HepG2 (cell line): Measurements from ENCODE around the gene C5. TPM values are rescaled to one million over a fixed set of nuclear protein-coding genes. Genes with fewer than 3 reads are reported as not detected.

Source experiments
- ERF ChIP-seq: IDR thresholded peaks from 2 replicates; pipeline ENCODE4 v1.6.1; 2018; ENCODE audit warnings: missing biosample characterization, missing genetic modification reagents
- MIXL1 ChIP-seq: IDR thresholded peaks from 2 replicates; pipeline ENCODE4 v1.6.1; 2016
- NFE2L1 ChIP-seq: sonication (generic); formaldehyde crosslinking; IDR thresholded peaks from 2 replicates; pipeline ENCODE4 v1.4.0; 2020; ENCODE audit warnings: missing genetic modification reagents, mild to moderate bottlenecking, borderline replicate concordance
- SATB2 ChIP-seq: sonication (generic); formaldehyde crosslinking; IDR thresholded peaks from 2 replicates; pipeline ENCODE4 v1.5.0; 2020; ENCODE audit warnings: missing genetic modification reagents
- SMC3 ChIP-seq: IDR thresholded peaks from 2 replicates; pipeline ENCODE4 v1.6.1; 2011; ENCODE audit warnings: low read length, improper control_type of control experiment
- SOX13 ChIP-seq, 3 experiments: fragments of 450-650 bp in 1 of 3; sonication (generic) in 1 of 3; formaldehyde crosslinking in 1 of 3; IDR thresholded peaks in 2 of 3; conservative IDR thresholded peaks in 1 of 3; 2 replicates each; pipeline versions ENCODE4 v1.5.0 to v1.6.1; 2016 to 2020; ENCODE audit warnings: antibody characterized with exemption in 1 of 3, mild to moderate bottlenecking in 1 of 3, missing compliant biosample characterization in 1 of 3, missing genetic modification reagents in 1 of 3, moderate library complexity in 1 of 3
- TEAD2 ChIP-seq: sonication (generic); formaldehyde crosslinking; IDR thresholded peaks from 2 replicates; pipeline ENCODE4 v1.9.0; 2021; ENCODE audit warnings: missing genetic modification reagents
- ZNF207 ChIP-seq: fragments of 450-650 bp; IDR thresholded peaks from 2 replicates; pipeline ENCODE4 v1.6.1; 2016; ENCODE audit warnings: antibody characterized with exemption, borderline replicate concordance
- polyA plus RNA-seq, 8 experiments: library from polyadenylated mRNA; depleted of rRNA in 3 of 8; stranded (reverse) in 7 of 8; unstranded in 1 of 8; fragments of >200 nt; fragmentation: Illumina TruSeq in 4 of 8; extraction: Trizol in 4 of 8; gene quantifications; 2 replicates each; pipeline versions ENCODE4 v1.2.1 to v1.2.3, GENCODE V29; 2011 to 2016; ENCODE audit warnings: low read depth in 4 of 8, missing spikeins in 1 of 8, mixed read lengths in 1 of 8; ENCODE audit not compliant: insufficient read depth in 1 of 8
- total RNA-seq, 5 experiments: library from RNA; depleted of rRNA; stranded (reverse); fragments of >200 nt; fragmentation: Illumina TruSeq; extraction: Trizol; gene quantifications; 2 replicates each; pipeline ENCODE4 v1.2.3, GENCODE V29; 2016; ENCODE audit warnings: low read depth in 1 of 5
- TF ChIP-seq, protein P1 (sequence below): IDR thresholded peaks from 2 replicates; pipeline ENCODE4 v1.6.1; 2012; ENCODE audit warnings: low read depth, low read length, improper control_type of control experiment
- TF ChIP-seq, protein P2 (sequence below), 2 experiments: sonication (generic) in 1 of 2; formaldehyde crosslinking in 1 of 2; IDR thresholded peaks; 2 replicates each; pipeline versions ENCODE4 v1.4.0 to v1.6.1; 2018 to 2020; ENCODE audit warnings: missing genetic modification reagents in 2 of 2, borderline replicate concordance in 1 of 2, low read depth in 1 of 2, mild to moderate bottlenecking in 1 of 2, missing biosample characterization in 1 of 2
- TF ChIP-seq, protein P3 (sequence below): sonication (generic); formaldehyde crosslinking; IDR thresholded peaks from 2 replicates; pipeline ENCODE4 v1.5.0; 2020; ENCODE audit warnings: mild to moderate bottlenecking, missing genetic modification reagents, moderate library complexity

Gene C5
- total and polyA plus RNA-seq, 2 of the 13 experiments (the other 11 are each of a cell fraction or from before 2014, with no cell fraction given): 57.6 to 192 TPM

DNA sequence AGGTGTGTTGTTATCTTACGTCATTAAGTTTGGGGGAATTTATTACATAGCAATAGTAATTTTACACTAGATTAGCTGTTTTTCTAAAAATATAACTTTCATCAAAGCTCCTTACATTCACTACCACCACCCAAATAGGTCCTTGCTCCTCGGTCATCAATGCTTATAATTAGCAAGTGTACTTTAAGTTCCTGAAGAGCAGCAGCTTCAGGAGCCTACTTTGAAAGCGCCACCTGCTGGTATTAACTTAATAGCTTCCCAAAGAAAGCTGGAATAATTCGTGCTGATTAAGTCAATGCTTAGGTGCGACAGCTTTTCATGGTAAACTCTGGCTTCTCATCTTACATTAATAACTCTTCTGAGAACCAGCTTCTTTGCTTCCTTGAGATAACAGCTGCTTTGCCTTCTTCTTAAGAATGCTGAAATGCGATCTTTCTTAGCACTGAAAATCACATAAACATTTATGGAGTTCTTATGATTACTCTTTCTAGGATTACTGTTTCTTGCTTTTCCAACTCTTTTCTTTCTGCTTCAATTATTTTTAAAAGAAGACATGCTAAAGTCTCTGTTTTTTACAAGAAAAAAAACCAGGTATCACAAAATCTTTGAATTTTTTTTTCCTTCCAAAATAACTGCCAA is 10.0 kb upstream of the C5 start (continued):
- no peak for TF ChIP-seq SOX13 (IDR thresholded peaks at IDR 0.05)
- TF ChIP-seq SOX13 (CRISPR knock-in tag; conservative IDR thresholded peaks at IDR 0.05 in 1 of 2, IDR thresholded peaks at IDR 0.05 in 1 of 2): 0 out of 4 replicates have a peak, but pooled peaks of 1 of the 2 experiments have one; percentile 5
- no peak for TF ChIP-seq ZNF207
- TF ChIP-seq, protein P1, sequence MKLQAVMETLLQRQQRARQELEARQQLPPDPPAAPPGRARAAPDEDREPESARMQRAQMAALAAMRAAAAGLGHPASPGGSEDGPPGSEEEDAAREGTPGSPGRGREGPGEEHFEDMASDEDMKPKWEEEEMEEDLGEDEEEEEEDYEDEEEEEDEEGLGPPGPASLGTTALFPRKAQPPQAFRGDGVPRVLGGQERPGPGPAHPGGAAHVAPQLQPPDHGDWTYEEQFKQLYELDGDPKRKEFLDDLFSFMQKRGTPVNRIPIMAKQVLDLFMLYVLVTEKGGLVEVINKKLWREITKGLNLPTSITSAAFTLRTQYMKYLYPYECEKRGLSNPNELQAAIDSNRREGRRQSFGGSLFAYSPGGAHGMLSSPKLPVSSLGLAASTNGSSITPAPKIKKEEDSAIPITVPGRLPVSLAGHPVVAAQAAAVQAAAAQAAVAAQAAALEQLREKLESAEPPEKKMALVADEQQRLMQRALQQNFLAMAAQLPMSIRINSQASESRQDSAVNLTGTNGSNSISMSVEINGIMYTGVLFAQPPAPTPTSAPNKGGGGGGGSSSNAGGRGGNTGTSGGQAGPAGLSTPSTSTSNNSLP: peak; percentile 86
- TF ChIP-seq NFE2L1 (CRISPR knock-in tag): no peak
- no peak for TF ChIP-seq TEAD2 (CRISPR knock-in tag)
- TF ChIP-seq, protein P2, sequence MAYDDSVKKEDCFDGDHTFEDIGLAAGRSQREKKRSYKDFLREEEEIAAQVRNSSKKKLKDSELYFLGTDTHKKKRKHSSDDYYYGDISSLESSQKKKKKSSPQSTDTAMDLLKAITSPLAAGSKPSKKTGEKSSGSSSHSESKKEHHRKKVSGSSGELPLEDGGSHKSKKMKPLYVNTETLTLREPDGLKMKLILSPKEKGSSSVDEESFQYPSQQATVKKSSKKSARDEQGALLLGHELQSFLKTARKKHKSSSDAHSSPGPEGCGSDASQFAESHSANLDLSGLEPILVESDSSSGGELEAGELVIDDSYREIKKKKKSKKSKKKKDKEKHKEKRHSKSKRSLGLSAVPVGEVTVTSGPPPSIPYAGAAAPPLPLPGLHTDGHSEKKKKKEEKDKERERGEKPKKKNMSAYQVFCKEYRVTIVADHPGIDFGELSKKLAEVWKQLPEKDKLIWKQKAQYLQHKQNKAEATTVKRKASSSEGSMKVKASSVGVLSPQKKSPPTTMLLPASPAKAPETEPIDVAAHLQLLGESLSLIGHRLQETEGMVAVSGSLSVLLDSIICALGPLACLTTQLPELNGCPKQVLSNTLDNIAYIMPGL (CRISPR knock-in tag; IDR thresholded peaks at IDR 0.05; ENCODE audit: borderline replicate concordance in 1 of 2, low read depth in 1 of 2): peak in 1 of 2 experiments; percentile 50; a peak in 1 of 4 replicates
- TF ChIP-seq MIXL1: 0 out of 2 replicates have a peak, but pooled peaks have one; percentile 63
- TF ChIP-seq ERF (CRISPR knock-in tag): 0 out of 2 replicates have a peak, but pooled peaks have one; percentile 30
- 0 out of 2 replicates have a peak, but pooled peaks have one; percentile 53 for TF ChIP-seq SATB2 (CRISPR knock-in tag)
- TF ChIP-seq, protein P3, sequence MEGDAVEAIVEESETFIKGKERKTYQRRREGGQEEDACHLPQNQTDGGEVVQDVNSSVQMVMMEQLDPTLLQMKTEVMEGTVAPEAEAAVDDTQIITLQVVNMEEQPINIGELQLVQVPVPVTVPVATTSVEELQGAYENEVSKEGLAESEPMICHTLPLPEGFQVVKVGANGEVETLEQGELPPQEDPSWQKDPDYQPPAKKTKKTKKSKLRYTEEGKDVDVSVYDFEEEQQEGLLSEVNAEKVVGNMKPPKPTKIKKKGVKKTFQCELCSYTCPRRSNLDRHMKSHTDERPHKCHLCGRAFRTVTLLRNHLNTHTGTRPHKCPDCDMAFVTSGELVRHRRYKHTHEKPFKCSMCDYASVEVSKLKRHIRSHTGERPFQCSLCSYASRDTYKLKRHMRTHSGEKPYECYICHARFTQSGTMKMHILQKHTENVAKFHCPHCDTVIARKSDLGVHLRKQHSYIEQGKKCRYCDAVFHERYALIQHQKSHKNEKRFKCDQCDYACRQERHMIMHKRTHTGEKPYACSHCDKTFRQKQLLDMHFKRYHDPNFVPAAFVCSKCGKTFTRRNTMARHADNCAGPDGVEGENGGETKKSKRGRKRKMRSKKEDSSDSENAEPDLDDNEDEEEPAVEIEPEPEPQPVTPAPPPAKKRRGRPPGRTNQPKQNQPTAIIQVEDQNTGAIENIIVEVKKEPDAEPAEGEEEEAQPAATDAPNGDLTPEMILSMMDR (CRISPR knock-in tag): peak; percentile 75
- TF ChIP-seq SMC3: peak; percentile 86
